Measurements from ENCODE around the gene CNPY1. TPM values are rescaled to one million over a fixed set of nuclear protein-coding genes. Genes with fewer than 3 reads are reported as not detected.

The CNPY1 gene
- total and polyA plus RNA-seq, 2 donors (not counting 1 experiment from before 2014, with no cell fraction given) = not detected

GRCh38 chr7:155536451-155536850, 9.9 kb downstream of the CNPY1 start:
- Histone ChIP-seq H3K9ac (ENCODE audit: low read length) (no peak overlapping the region), H3K27ac (ENCODE audit: low read length in 2 of 2) (no peak overlapping the region), H3K36me3 (replicated peaks in 1 of 2; ENCODE audit: control extremely low read depth in 1 of 2, control insufficient read depth in 1 of 2, extremely low read depth in 1 of 2, insufficient read depth in 2 of 2, low read length in 1 of 2) (no peaks in the 10 kb centered on the region), H4K20me1 (ENCODE audit: control insufficient read depth, insufficient read depth, low read length, poor library complexity, severe bottlenecking) (no peaks in the 10 kb centered on the region), H3K79me2 (ENCODE audit: control insufficient read depth, insufficient read depth, low read length) (no peaks in the 10 kb centered on the region), H3K4me2 (replicated peaks; ENCODE audit: low read depth, low read length, poor library complexity, severe bottlenecking) (no peak overlapping the region), H3K27me3 (replicated peaks in 1 of 4; ENCODE audit: control extremely low read depth in 1 of 4, control insufficient read depth in 3 of 4, insufficient read depth in 4 of 4, low read length in 3 of 4) (peaks cover 0 to 57% (median 22%) of the 10 kb centered on the region in 4 experiments), H3K9me3 (ENCODE audit: control extremely low read depth in 1 of 3, control insufficient read depth in 2 of 3, insufficient read depth in 1 of 3, low read length in 2 of 3) (peaks cover 0 to 16% (median 0%) of the 10 kb centered on the region in 3 donors), H3K4me3 (ENCODE audit: control extremely low read depth in 1 of 5, extremely low read depth in 1 of 5, insufficient read depth in 1 of 5, low read depth in 2 of 5, low read length in 4 of 5) (no peak overlapping the region), H3K4me1 (ENCODE audit: control insufficient read depth in 2 of 2, insufficient read depth in 2 of 2, low read length in 2 of 2) (peaks cover 13 to 18% of the 10 kb centered on the region in 2 donors), H2AFZ (ENCODE audit: insufficient read depth, low read depth, low read length, poor library complexity, severe bottlenecking) (no peak overlapping the region)
- DNase-seq = no peak
- H3K27me3 Mint-ChIP-seq = peaks cover 64% of the 10 kb centered on the region
- TF ChIP-seq EZH2 (IDR thresholded peaks at IDR 0.05; ENCODE audit: borderline replicate concordance, insufficient read depth, low read depth, low read length, poor library complexity, severe bottlenecking) = no peak
- TF ChIP-seq, protein P1, sequence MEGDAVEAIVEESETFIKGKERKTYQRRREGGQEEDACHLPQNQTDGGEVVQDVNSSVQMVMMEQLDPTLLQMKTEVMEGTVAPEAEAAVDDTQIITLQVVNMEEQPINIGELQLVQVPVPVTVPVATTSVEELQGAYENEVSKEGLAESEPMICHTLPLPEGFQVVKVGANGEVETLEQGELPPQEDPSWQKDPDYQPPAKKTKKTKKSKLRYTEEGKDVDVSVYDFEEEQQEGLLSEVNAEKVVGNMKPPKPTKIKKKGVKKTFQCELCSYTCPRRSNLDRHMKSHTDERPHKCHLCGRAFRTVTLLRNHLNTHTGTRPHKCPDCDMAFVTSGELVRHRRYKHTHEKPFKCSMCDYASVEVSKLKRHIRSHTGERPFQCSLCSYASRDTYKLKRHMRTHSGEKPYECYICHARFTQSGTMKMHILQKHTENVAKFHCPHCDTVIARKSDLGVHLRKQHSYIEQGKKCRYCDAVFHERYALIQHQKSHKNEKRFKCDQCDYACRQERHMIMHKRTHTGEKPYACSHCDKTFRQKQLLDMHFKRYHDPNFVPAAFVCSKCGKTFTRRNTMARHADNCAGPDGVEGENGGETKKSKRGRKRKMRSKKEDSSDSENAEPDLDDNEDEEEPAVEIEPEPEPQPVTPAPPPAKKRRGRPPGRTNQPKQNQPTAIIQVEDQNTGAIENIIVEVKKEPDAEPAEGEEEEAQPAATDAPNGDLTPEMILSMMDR (IDR thresholded peaks at IDR 0.05) = no peak
- WGBS (ENCODE audit: insufficient coverage) = 68% methylated on average over 5 of the region's 8 CpGs
- CTCF ChIA-PET = no interaction called here
- intact Hi-C loops (cut with micrococcal nuclease) = no loop called here
- no peak overlapping the region for H3K4me3 Mint-ChIP-seq
- no peak overlapping the region for H3K27ac Mint-ChIP-seq
- H3K4me1 Mint-ChIP-seq = peaks cover 18% of the 10 kb centered on the region
- POLR2A ChIA-PET = no interaction called here
- ATAC-seq (ENCODE audit: low read depth) = no peak
- no peaks in the 10 kb centered on the region for H3K9me3 Mint-ChIP-seq (ENCODE audit: insufficient read depth)

GRCh38 chr7:155534691-155535090, 11.7 kb downstream of the CNPY1 start:
- Histone ChIP-seq H3K4me2 (replicated peaks; ENCODE audit: low read depth, low read length, poor library complexity, severe bottlenecking) (no peak overlapping the region), H3K79me2 (ENCODE audit: control insufficient read depth, insufficient read depth, low read length) (no peaks in the 10 kb centered on the region), H3K27me3 (replicated peaks in 1 of 4; ENCODE audit: control extremely low read depth in 1 of 4, control insufficient read depth in 3 of 4, insufficient read depth in 4 of 4, low read length in 3 of 4) (peaks cover 0 to 67% (median 31%) of the 10 kb centered on the region in 4 experiments), H2AFZ (ENCODE audit: insufficient read depth, low read depth, low read length, poor library complexity, severe bottlenecking) (no peak overlapping the region), H3K4me1 (ENCODE audit: control insufficient read depth in 2 of 2, insufficient read depth in 2 of 2, low read length in 2 of 2) (peaks cover 13 to 18% of the 10 kb centered on the region in 2 donors), H3K9me3 (ENCODE audit: control extremely low read depth in 1 of 3, control insufficient read depth in 2 of 3, insufficient read depth in 1 of 3, low read length in 2 of 3) (peaks cover 0 to 14% (median 0%) of the 10 kb centered on the region in 3 donors), H4K20me1 (ENCODE audit: control insufficient read depth, insufficient read depth, low read length, poor library complexity, severe bottlenecking) (no peaks in the 10 kb centered on the region), H3K4me3 (ENCODE audit: control extremely low read depth in 1 of 5, extremely low read depth in 1 of 5, insufficient read depth in 1 of 5, low read depth in 2 of 5, low read length in 4 of 5) (no peak overlapping the region), H3K9ac (ENCODE audit: low read length) (no peak overlapping the region), H3K36me3 (replicated peaks in 1 of 2; ENCODE audit: control extremely low read depth in 1 of 2, control insufficient read depth in 1 of 2, extremely low read depth in 1 of 2, insufficient read depth in 2 of 2, low read length in 1 of 2) (no peaks in the 10 kb centered on the region), H3K27ac (ENCODE audit: low read length in 2 of 2) (no peak overlapping the region)
- no peak for ATAC-seq (ENCODE audit: low read depth)
- no peaks in the 10 kb centered on the region for H3K9me3 Mint-ChIP-seq (ENCODE audit: insufficient read depth)
- H3K4me3 Mint-ChIP-seq = peak overlapping the region; percentile 70
- peaks cover 18% of the 10 kb centered on the region for H3K4me1 Mint-ChIP-seq
- DNase-seq = no peak
- POLR2A ChIA-PET = no interaction called here
- TF ChIP-seq, protein P1 (IDR thresholded peaks at IDR 0.05) = no peak
- TF ChIP-seq EZH2 (IDR thresholded peaks at IDR 0.05; ENCODE audit: borderline replicate concordance, insufficient read depth, low read depth, low read length, poor library complexity, severe bottlenecking) = no peak
- CTCF ChIA-PET = interaction anchor here (1.1 to 3.1 kb wide), 4 partner anchors 154 to 621 kb away, joined by 3 to 11 read pairs (median 5); no protein-coding TSS in a partner anchor
- intact Hi-C loops (cut with micrococcal nuclease) = loop anchor here (1.0 kb wide), 1 partner anchor 154 kb away; no protein-coding TSS in a partner anchor
- WGBS (ENCODE audit: insufficient coverage) = 77% methylated on average over 11 of the region's 11 CpGs
- peaks cover 72% of the 10 kb centered on the region for H3K27me3 Mint-ChIP-seq
- H3K27ac Mint-ChIP-seq = no peak overlapping the region
